Caco-2 (cell line): ENCODE results near the gene TNNT2. TPM values are rescaled to one million over a fixed set of nuclear protein-coding genes. Genes with fewer than 3 reads are reported as not detected.

ENCODE experiments used
- BruUV-seq: library from RNA; stranded (reverse); fragments of 400-500 nt; replicated peaks from 2 replicates; lab custom pipeline; 2021; lab: Mats Ljungman, UMichigan
- CTCF ChIA-PET: fragments of 300-600 bp; sonication (Branson Sonifier 250); formaldehyde crosslinking; loops from one replicate; lab custom pipeline; 2022; ENCODE audit warnings: antibody characterized with exemption; lab: Charles Lee
- POLR2A ChIA-PET: fragments of 300-600 bp; sonication (Branson Sonifier 250); formaldehyde crosslinking; loops from one replicate; lab custom pipeline; 2022; ENCODE audit warnings: antibody characterized with exemption; lab: Charles Lee
- DNase-seq, 2 experiments: peaks; one replicate each; pipeline versions ENCODE4 v3.0.0 to v3.0.0-alpha.2; 2020 to 2022
- H3K27me3 ChIP-seq: replicated peaks from 2 replicates; pipeline ENCODE4 v1.6.0; 2011; ENCODE audit warnings: low read length; ENCODE audit not compliant: control insufficient read depth, insufficient read depth
- H3K36me3 ChIP-seq: 2 replicates; pipeline ENCODE4 v1.5.1; 2011; ENCODE audit warnings: low read length; ENCODE audit not compliant: control insufficient read depth, insufficient read depth
- H3K4me1 ChIP-seq: fragments of 250-450 bp; sonication (Bioruptor Pico); 2 replicates; pipeline ENCODE4 v1.5.1; 2020; ENCODE audit warnings: mild to moderate bottlenecking
- H3K4me3 ChIP-seq: 2 replicates; pipeline ENCODE4 v1.5.1; 2011; ENCODE audit warnings: low read depth, mild to moderate bottlenecking, control low read depth, low read length
- H3K9me3 ChIP-seq: fragments of 250-450 bp; sonication (Bioruptor Pico); 2 replicates; pipeline ENCODE4 v1.5.1; 2020; ENCODE audit warnings: mild to moderate bottlenecking, moderate library complexity
- H3K27ac Mint-ChIP-seq: one replicate; pipeline ENCODE4 v1.8.0; 2022; ENCODE audit warnings: mixed read lengths; ENCODE audit not compliant: unreplicated experiment
- H3K27me3 Mint-ChIP-seq: one replicate; pipeline ENCODE4 v1.8.0; 2022; ENCODE audit warnings: mixed read lengths; ENCODE audit not compliant: insufficient read depth, unreplicated experiment
- H3K36me3 Mint-ChIP-seq: one replicate; pipeline ENCODE4 v1.8.0; 2022; ENCODE audit warnings: mild to moderate bottlenecking, mixed read lengths; ENCODE audit not compliant: insufficient read depth, unreplicated experiment
- H3K4me1 Mint-ChIP-seq: one replicate; pipeline ENCODE4 v1.8.0; 2022; ENCODE audit warnings: low read depth, mixed read lengths; ENCODE audit not compliant: unreplicated experiment
- H3K4me3 Mint-ChIP-seq: one replicate; pipeline ENCODE4 v1.8.0; 2022; ENCODE audit warnings: mild to moderate bottlenecking, moderate library complexity, mixed read lengths; ENCODE audit not compliant: unreplicated experiment
- H3K9me3 Mint-ChIP-seq: one replicate; pipeline ENCODE4 v1.8.0; 2022; ENCODE audit warnings: mixed read lengths; ENCODE audit not compliant: unreplicated experiment
- intact Hi-C: fragments of 100-400 bp; cut with micrococcal nuclease; formaldehyde crosslinking; loops from one replicate; pipeline ENCODE4 v1.10.0; 2022; ENCODE audit not compliant: unreplicated experiment
- total RNA-seq: library from RNA; stranded (reverse); gene quantifications from 2 replicates; pipeline ENCODE4 v1.2.3, GENCODE V29; 2022
- TF ChIP-seq, protein P1 (sequence below), 2 experiments: fragments of 200-600 bp in 1 of 2; IDR thresholded peaks; 1 replicate in 1 of 2; 2 replicates in 1 of 2; pipeline versions ENCODE4 v1.5.1 to v1.8.0; 2011 to 2022; ENCODE audit warnings: antibody characterized with exemption in 1 of 2, control low read depth in 1 of 2, inconsistent platforms in 1 of 2, low read depth in 1 of 2, low read length in 1 of 2, mild to moderate bottlenecking in 1 of 2, moderate library complexity in 1 of 2; ENCODE audit not compliant: insufficient read depth in 1 of 2, severe bottlenecking in 1 of 2, unreplicated experiment in 1 of 2

The TNNT2 gene
- total RNA-seq, 1 experiment from 2014 or later = 7.3 TPM

GRCh38 chr1:201360486-201360885, 17.0 kb downstream of the TNNT2 start:
- Mint-ChIP-seq H3K4me1 (no peaks in the 10 kb centered on the region), H3K36me3 (no peaks in the 10 kb centered on the region), H3K27ac (no peak overlapping the region), H3K9me3 (no peaks in the 10 kb centered on the region), H3K27me3 (peaks cover 10% of the 10 kb centered on the region), H3K4me3 (no peak overlapping the region)
- ChIA-PET CTCF (interaction anchor here (0.9 to 3.4 kb wide), 6 partner anchors 11 to 106 kb away, joined by 4 to 25 read pairs (median 9); no protein-coding TSS in a partner anchor), POLR2A (no interaction called here)
- TF ChIP-seq, protein P1, sequence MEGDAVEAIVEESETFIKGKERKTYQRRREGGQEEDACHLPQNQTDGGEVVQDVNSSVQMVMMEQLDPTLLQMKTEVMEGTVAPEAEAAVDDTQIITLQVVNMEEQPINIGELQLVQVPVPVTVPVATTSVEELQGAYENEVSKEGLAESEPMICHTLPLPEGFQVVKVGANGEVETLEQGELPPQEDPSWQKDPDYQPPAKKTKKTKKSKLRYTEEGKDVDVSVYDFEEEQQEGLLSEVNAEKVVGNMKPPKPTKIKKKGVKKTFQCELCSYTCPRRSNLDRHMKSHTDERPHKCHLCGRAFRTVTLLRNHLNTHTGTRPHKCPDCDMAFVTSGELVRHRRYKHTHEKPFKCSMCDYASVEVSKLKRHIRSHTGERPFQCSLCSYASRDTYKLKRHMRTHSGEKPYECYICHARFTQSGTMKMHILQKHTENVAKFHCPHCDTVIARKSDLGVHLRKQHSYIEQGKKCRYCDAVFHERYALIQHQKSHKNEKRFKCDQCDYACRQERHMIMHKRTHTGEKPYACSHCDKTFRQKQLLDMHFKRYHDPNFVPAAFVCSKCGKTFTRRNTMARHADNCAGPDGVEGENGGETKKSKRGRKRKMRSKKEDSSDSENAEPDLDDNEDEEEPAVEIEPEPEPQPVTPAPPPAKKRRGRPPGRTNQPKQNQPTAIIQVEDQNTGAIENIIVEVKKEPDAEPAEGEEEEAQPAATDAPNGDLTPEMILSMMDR (IDR thresholded peaks at IDR 0.05; ENCODE audit: insufficient read depth in 1 of 2, low read depth in 1 of 2, low read length in 1 of 2, severe bottlenecking in 1 of 2, unreplicated experiment in 1 of 2) = no peak
- DNase-seq = no peak
- Histone ChIP-seq H3K4me1 (no peaks in the 10 kb centered on the region), H3K36me3 (no peaks in the 10 kb centered on the region), H3K4me3 (no peak overlapping the region), H3K9me3 (no peaks in the 10 kb centered on the region), H3K27me3 (no peaks in the 10 kb centered on the region)
- intact Hi-C loops = loop anchor here (5.0 kb wide), 1 partner anchor 93 kb away; no protein-coding TSS in a partner anchor
- no TSS peak for BruUV-seq

GRCh38 chr1:201359873-201360210, 17.6 kb downstream of the TNNT2 start:
- TF ChIP-seq, protein P1 (IDR thresholded peaks at IDR 0.05; ENCODE audit: insufficient read depth in 1 of 2, low read depth in 1 of 2, low read length in 1 of 2, severe bottlenecking in 1 of 2, unreplicated experiment in 1 of 2) = no peak
- Histone ChIP-seq H3K4me3 (no peak overlapping the region), H3K9me3 (no peaks in the 10 kb centered on the region), H3K4me1 (no peaks in the 10 kb centered on the region), H3K36me3 (no peaks in the 10 kb centered on the region), H3K27me3 (no peaks in the 10 kb centered on the region)
- Mint-ChIP-seq H3K27me3 (peaks cover 13% of the 10 kb centered on the region), H3K27ac (no peak overlapping the region), H3K9me3 (no peaks in the 10 kb centered on the region), H3K36me3 (no peaks in the 10 kb centered on the region), H3K4me1 (no peaks in the 10 kb centered on the region), H3K4me3 (no peak overlapping the region)
- intact Hi-C loops = loop anchor here (5.0 kb wide), 1 partner anchor 93 kb away; no protein-coding TSS in a partner anchor
- no TSS peak for BruUV-seq
- no peak for DNase-seq
- ChIA-PET CTCF (interaction anchor here (0.6 to 3.4 kb wide), 3 partner anchors 10 to 159 kb away, joined by 5 to 25 read pairs (median 8); no protein-coding TSS in a partner anchor), POLR2A (no interaction called here)

DNA sequence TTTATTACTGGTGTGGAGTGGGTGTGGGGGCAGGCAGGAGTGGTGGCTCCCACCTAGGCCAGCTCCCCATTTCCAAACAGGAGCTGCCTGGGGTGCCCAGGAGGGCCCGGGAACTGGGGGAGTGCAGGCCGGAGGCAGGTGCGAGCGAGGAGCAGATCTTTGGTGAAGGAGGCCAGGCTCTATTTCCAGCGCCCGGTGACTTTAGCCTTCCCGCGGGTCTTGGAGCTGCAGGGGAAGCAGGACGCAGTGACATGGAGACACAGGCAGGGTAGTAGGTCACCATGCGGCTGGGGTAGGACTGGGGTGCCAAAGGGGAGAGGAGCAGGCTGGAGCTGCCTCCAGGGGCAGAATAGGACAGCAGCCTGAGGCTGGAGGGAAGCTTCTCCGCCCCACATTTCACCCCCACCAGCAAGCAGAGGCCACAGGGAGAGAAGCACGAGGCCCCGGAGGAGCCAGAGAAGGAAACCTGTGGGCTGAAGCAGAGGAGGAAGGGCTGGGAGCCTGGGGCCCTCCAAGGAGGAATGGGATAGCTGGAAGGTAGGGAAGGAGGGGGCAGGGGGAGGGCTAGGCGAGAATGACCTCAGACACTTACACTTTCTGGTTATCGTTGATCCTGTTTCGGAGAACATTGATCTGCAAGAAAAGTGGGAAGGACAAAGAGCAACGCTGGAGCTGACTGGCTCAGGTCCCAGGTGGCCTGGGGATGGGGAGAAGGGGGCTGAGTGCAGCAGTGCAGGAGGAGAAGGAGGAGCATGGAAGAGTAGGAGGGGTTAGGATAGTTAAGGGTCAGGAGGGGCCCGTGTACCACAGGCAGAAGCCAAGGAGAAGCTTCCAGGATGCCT, 18.2 kb downstream of the TNNT2 start:
- Mint-ChIP-seq H3K27ac (no peak overlapping the region), H3K4me1 (no peaks in the 10 kb centered on the region), H3K27me3 (peaks cover 13% of the 10 kb centered on the region), H3K9me3 (no peaks in the 10 kb centered on the region), H3K4me3 (no peak overlapping the region), H3K36me3 (no peaks in the 10 kb centered on the region)
- Histone ChIP-seq H3K4me3 (no peak overlapping the region), H3K36me3 (no peaks in the 10 kb centered on the region), H3K9me3 (no peaks in the 10 kb centered on the region), H3K27me3 (no peaks in the 10 kb centered on the region), H3K4me1 (no peaks in the 10 kb centered on the region)
- BruUV-seq = no TSS peak
- POLR2A ChIA-PET = no interaction called here
- intact Hi-C loops = no loop called here
- CTCF ChIA-PET = interaction anchor here (0.6 kb wide), 1 partner anchor 158 kb away, joined by 8 read pairs; no protein-coding TSS in a partner anchor
- TF ChIP-seq, protein P1 (IDR thresholded peaks at IDR 0.05; ENCODE audit: insufficient read depth in 1 of 2, low read depth in 1 of 2, low read length in 1 of 2, severe bottlenecking in 1 of 2, unreplicated experiment in 1 of 2) = no peak
- DNase-seq = no peak
